ENCODE measurements around the gene RPL5.

The RPL5 gene

DNA sequence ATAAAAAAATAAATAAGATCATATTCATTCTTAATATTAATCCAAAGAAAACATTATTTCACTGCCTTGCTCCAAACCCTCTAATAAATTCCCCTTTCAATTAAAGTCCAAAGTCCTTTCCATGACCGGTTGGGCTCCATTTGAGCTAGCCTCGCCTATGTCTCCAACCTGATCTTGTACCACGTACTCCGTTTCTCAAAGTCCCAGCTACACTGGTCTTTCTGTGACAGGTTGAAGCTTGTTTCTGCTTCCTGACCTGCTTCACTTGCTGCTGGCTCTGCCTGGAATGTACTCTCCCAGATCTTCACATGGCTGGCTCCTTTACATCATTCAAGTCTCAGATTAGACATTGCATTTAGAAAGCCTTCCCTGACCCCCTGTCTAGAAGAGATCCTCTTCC lies 16.4 kb downstream of the RPL5 start:
- peaks cover 11% of the 10 kb centered on the region for H3K4me1 ChIP-seq (ENCODE audit: low read depth, poor library complexity, severe bottlenecking)
- no peak overlapping the region for H3K4me3 ChIP-seq (IDR thresholded peaks at IDR 0.05; ENCODE audit: insufficient read depth, low read depth, low read length)
- no peak overlapping the region for H3K27ac ChIP-seq
- H3K36me3 ChIP-seq (ENCODE audit: insufficient read depth) = no peaks in the 10 kb centered on the region
- H2AFZ ChIP-seq (ENCODE audit: low read depth) = no peak overlapping the region
- H3K27me3 ChIP-seq (ENCODE audit: insufficient read depth, low read depth) = no peaks in the 10 kb centered on the region
- TF ChIP-seq, protein P1, sequence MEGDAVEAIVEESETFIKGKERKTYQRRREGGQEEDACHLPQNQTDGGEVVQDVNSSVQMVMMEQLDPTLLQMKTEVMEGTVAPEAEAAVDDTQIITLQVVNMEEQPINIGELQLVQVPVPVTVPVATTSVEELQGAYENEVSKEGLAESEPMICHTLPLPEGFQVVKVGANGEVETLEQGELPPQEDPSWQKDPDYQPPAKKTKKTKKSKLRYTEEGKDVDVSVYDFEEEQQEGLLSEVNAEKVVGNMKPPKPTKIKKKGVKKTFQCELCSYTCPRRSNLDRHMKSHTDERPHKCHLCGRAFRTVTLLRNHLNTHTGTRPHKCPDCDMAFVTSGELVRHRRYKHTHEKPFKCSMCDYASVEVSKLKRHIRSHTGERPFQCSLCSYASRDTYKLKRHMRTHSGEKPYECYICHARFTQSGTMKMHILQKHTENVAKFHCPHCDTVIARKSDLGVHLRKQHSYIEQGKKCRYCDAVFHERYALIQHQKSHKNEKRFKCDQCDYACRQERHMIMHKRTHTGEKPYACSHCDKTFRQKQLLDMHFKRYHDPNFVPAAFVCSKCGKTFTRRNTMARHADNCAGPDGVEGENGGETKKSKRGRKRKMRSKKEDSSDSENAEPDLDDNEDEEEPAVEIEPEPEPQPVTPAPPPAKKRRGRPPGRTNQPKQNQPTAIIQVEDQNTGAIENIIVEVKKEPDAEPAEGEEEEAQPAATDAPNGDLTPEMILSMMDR (conservative IDR thresholded peaks at IDR 0.05; ENCODE audit: low read depth, low read length) = no peak
- no peaks in the 10 kb centered on the region for H4K20me1 ChIP-seq (ENCODE audit: insufficient read depth)
- H3K79me2 ChIP-seq (ENCODE audit: insufficient read depth, low read depth) = no peaks in the 10 kb centered on the region
- no peak overlapping the region for H3K4me2 ChIP-seq
- H3K9ac ChIP-seq = no peak overlapping the region

DNA sequence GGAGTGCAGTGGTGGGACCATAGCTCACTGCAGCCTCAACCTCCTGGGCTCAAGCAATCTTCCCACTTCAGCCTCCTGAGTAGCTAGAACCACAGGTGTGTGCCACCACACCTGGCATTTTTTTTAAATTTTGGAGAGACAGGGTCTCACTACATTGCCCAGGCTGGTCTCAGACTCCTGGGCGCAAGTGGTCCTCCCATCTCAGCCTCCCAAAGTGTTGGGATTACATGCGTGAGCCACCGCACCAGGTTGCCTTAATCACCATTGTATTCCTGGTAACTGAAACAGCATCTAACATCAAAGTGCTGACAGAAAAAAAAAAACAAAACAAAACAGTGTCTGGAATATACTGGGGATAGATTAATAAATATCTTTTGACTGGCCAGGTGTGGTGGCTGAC lies 18.2 kb downstream of the RPL5 start:
- Histone ChIP-seq H3K27ac (no peak overlapping the region), H3K36me3 (ENCODE audit: insufficient read depth) (no peaks in the 10 kb centered on the region), H2AFZ (ENCODE audit: low read depth) (no peak overlapping the region), H3K4me1 (ENCODE audit: low read depth, poor library complexity, severe bottlenecking) (peaks cover 29% of the 10 kb centered on the region), H3K79me2 (ENCODE audit: insufficient read depth, low read depth) (no peaks in the 10 kb centered on the region), H3K27me3 (ENCODE audit: insufficient read depth, low read depth) (no peaks in the 10 kb centered on the region), H3K9ac (no peak overlapping the region), H3K4me2 (no peak overlapping the region), H3K4me3 (IDR thresholded peaks at IDR 0.05; ENCODE audit: insufficient read depth, low read depth, low read length) (no peak overlapping the region), H4K20me1 (ENCODE audit: insufficient read depth) (no peaks in the 10 kb centered on the region)
- TF ChIP-seq, protein P1 (conservative IDR thresholded peaks at IDR 0.05; ENCODE audit: low read depth, low read length) = no peak

DNA sequence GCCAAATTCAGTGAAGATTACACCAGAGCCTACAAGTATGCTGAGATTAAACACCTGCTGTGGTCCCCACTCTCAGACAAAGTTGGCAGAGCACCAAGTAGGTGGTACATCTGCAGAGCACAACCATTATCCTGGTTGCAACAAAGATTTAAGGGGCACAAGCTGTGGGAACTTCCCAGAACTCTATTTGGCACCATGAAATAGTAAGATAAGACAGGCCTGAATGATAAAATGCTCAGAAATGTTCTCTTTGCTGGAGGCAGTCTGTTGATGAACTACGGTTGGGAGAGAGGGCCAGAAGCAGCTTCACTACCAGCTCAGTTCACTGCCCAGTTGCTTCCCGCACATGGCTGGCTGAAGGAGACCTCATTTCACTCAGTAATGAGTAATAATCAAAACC lies 19.9 kb downstream of the RPL5 start:
- Histone ChIP-seq H3K4me1 (ENCODE audit: low read depth, poor library complexity, severe bottlenecking) (peaks cover 29% of the 10 kb centered on the region), H3K27me3 (ENCODE audit: insufficient read depth, low read depth) (no peaks in the 10 kb centered on the region), H3K27ac (no peak overlapping the region), H3K79me2 (ENCODE audit: insufficient read depth, low read depth) (no peaks in the 10 kb centered on the region), H3K4me3 (IDR thresholded peaks at IDR 0.05; ENCODE audit: insufficient read depth, low read depth, low read length) (no peak overlapping the region), H4K20me1 (ENCODE audit: insufficient read depth) (no peaks in the 10 kb centered on the region), H3K36me3 (ENCODE audit: insufficient read depth) (no peaks in the 10 kb centered on the region), H2AFZ (ENCODE audit: low read depth) (no peak overlapping the region), H3K4me2 (no peak overlapping the region), H3K9ac (no peak overlapping the region)
- TF ChIP-seq, protein P1 (conservative IDR thresholded peaks at IDR 0.05; ENCODE audit: low read depth, low read length) = no peak

DNA sequence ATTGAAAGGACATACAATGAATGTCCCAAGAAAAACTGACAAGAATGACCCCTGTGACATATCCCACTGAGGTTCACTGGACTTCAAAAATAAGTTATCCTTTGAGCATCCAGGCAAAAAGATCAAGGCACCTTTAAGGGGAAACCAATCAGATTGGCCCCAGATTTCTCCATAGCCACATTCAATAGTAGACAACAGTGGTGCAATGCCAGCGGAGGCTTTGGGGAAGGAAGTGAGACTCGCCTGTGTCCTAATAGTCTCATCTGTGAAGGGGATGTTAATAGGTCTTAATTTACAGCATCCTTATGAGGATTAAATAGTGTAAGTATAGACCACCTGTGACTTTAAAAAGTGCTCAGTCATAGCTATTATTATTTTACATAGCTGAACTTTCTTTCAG lies 21.5 kb downstream of the RPL5 start:
- no peak overlapping the region for H3K27ac ChIP-seq
- H4K20me1 ChIP-seq (ENCODE audit: insufficient read depth) = no peaks in the 10 kb centered on the region
- H2AFZ ChIP-seq (ENCODE audit: low read depth) = no peak overlapping the region
- H3K4me3 ChIP-seq (IDR thresholded peaks at IDR 0.05; ENCODE audit: insufficient read depth, low read depth, low read length) = no peak overlapping the region
- H3K36me3 ChIP-seq (ENCODE audit: insufficient read depth) = no peaks in the 10 kb centered on the region
- H3K4me1 ChIP-seq (ENCODE audit: low read depth, poor library complexity, severe bottlenecking) = peaks cover 31% of the 10 kb centered on the region
- H3K27me3 ChIP-seq (ENCODE audit: insufficient read depth, low read depth) = no peaks in the 10 kb centered on the region
- H3K79me2 ChIP-seq (ENCODE audit: insufficient read depth, low read depth) = no peaks in the 10 kb centered on the region
- H3K9ac ChIP-seq = no peak overlapping the region
- TF ChIP-seq, protein P1 (conservative IDR thresholded peaks at IDR 0.05; ENCODE audit: low read depth, low read length) = no peak
- no peak overlapping the region for H3K4me2 ChIP-seq
